Right lobe of liver (tissue), 6 donors: ENCODE results near the gene PLXNC1. TPM values are rescaled to one million over a fixed set of nuclear protein-coding genes. Genes with fewer than 3 reads are reported as not detected.

Source experiments
- ATAC-seq, 4 donors: fragments of 200-7000 bp; cut with Tn5 transposase; one replicate each; pipeline ENCODE4 v1.9.1; 2020; ENCODE audit warnings: mild to moderate bottlenecking in 4 of 4, moderate library complexity in 4 of 4
- DNase-seq, 3 donors: peaks; one replicate each; pipeline ENCODE4 v3.0.0-alpha.2; 2020
- H3K27ac ChIP-seq, 3 donors: fragments of 200-600 bp; one replicate each; pipeline ENCODE4 v1.8.0; 2022
- H3K27me3 ChIP-seq, 2 donors: fragments of 200-600 bp; one replicate each; pipeline ENCODE4 v1.8.0; 2022
- H3K36me3 ChIP-seq, 4 donors: fragments of 200-600 bp; sonication (generic) in 1 of 4; one replicate each; pipeline versions ENCODE4 v1.5.1 to v1.8.0; 2017 to 2022; ENCODE audit warnings: control low read depth in 1 of 4
- H3K4me1 ChIP-seq, 4 donors: fragments of 200-600 bp; sonication (generic) in 1 of 4; one replicate each; pipeline versions ENCODE4 v1.5.1 to v1.8.0; 2017 to 2022; ENCODE audit warnings: control low read depth in 1 of 4
- H3K4me3 ChIP-seq, 3 donors: fragments of 200-600 bp; one replicate each; pipeline ENCODE4 v1.8.0; 2022
- H3K9me3 ChIP-seq, 4 donors: fragments of 200-600 bp; sonication (generic) in 1 of 4; one replicate each; pipeline versions ENCODE4 v1.5.1 to v1.8.0; 2017 to 2022; ENCODE audit warnings: control low read depth in 1 of 4
- POLR2A ChIP-seq: fragments of 450-650 bp; IDR thresholded peaks from one replicate; pipeline ENCODE4 v1.6.1; 2017; ENCODE audit warnings: antibody characterized with exemption, mild to moderate bottlenecking
- WGBS: methylation state at CpG from one replicate; pipeline ENCODE4 v1.1.6; 2018; ENCODE audit warnings: low coverage, low lambda C conversion rate; ENCODE audit not compliant: insufficient coverage; ENCODE audit errors: missing lambda C conversion rate; 5-methylcytosine and 5-hydroxymethylcytosine counted together
- intact Hi-C, 2 donors: fragments of 100-400 bp; cut with DNase I; formaldehyde crosslinking; loops; one replicate each; pipeline versions ENCODE4 v1.11.2 to v1.14.1; 2022
- total RNA-seq, 6 experiments: library from RNA; depleted of rRNA in 2 of 6; stranded (reverse); fragments of >200 nt in 2 of 6; fragmentation: NEBNext Ultra II Directional in 3 of 6; extraction: Animal tissue kit (Norgen Biotek cat#: 25700) in 3 of 6; gene quantifications; one replicate each; pipeline versions ENCODE4 v1.1.0 to v1.2.4, GENCODE V29; 2016 to 2023
- TF ChIP-seq, protein P1 (sequence below), 4 donors: fragments of 200-600 bp in 3 of 4; fragments of 450-650 bp in 1 of 4; IDR thresholded peaks; one replicate each; pipeline versions ENCODE4 v1.5.1 to v1.8.0; 2016 to 2022; ENCODE audit warnings: antibody characterized with exemption in 4 of 4, mild to moderate bottlenecking in 2 of 4
- donor health status: DM: no; HTN: yes; CAD: no.
- donor health status: DM: no; HTN: no; CAD: no.
- donor health status: DM: no; HTN: no; CAD: no.
- donor health status: DM: no; HTN: yes; CAD: no.
- donor health status: DM: no; HTN: yes; CAD: no.

PLXNC1 gene
- total RNA-seq, 6 experiments from 2014 or later = 1.6 to 7.0 (median 3.5) TPM

DNA sequence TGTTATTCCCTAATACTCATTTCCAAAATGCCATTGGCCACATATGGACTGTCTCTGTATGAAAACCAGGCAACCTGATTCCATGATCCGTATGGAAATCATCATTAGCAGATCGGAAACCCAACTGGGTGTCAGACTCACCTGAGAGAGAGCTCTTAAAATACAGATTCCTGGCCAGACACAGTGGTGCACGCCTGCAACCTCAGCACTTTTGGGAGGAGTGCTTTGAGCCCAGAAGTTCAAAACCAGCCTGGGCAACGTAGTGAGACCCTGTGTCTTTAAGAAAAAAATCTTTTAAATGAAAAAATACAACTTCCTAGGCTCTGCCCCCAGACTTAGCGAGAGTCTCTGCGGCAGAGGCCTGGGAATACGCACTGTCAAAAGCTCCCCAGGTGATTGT, 37.4 kb downstream of the PLXNC1 start:
- Histone ChIP-seq H3K4me1 (peaks cover 0 to 23% (median 9%) of the 10 kb centered on the region in 4 donors), H3K27ac (no peak overlapping the region), H3K36me3 (no peaks in the 10 kb centered on the region), H3K4me3 (no peak overlapping the region), H3K27me3 (no peaks in the 10 kb centered on the region), H3K9me3 (no peaks in the 10 kb centered on the region)
- intact Hi-C loops = no loop called here
- ATAC-seq = no peak
- no peak for DNase-seq
- TF ChIP-seq, protein P1, sequence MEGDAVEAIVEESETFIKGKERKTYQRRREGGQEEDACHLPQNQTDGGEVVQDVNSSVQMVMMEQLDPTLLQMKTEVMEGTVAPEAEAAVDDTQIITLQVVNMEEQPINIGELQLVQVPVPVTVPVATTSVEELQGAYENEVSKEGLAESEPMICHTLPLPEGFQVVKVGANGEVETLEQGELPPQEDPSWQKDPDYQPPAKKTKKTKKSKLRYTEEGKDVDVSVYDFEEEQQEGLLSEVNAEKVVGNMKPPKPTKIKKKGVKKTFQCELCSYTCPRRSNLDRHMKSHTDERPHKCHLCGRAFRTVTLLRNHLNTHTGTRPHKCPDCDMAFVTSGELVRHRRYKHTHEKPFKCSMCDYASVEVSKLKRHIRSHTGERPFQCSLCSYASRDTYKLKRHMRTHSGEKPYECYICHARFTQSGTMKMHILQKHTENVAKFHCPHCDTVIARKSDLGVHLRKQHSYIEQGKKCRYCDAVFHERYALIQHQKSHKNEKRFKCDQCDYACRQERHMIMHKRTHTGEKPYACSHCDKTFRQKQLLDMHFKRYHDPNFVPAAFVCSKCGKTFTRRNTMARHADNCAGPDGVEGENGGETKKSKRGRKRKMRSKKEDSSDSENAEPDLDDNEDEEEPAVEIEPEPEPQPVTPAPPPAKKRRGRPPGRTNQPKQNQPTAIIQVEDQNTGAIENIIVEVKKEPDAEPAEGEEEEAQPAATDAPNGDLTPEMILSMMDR (IDR thresholded peaks at IDR 0.05) = no peak
- TF ChIP-seq POLR2A = no peak
- 89% methylated on average over 6 of the region's 7 CpGs for WGBS

DNA sequence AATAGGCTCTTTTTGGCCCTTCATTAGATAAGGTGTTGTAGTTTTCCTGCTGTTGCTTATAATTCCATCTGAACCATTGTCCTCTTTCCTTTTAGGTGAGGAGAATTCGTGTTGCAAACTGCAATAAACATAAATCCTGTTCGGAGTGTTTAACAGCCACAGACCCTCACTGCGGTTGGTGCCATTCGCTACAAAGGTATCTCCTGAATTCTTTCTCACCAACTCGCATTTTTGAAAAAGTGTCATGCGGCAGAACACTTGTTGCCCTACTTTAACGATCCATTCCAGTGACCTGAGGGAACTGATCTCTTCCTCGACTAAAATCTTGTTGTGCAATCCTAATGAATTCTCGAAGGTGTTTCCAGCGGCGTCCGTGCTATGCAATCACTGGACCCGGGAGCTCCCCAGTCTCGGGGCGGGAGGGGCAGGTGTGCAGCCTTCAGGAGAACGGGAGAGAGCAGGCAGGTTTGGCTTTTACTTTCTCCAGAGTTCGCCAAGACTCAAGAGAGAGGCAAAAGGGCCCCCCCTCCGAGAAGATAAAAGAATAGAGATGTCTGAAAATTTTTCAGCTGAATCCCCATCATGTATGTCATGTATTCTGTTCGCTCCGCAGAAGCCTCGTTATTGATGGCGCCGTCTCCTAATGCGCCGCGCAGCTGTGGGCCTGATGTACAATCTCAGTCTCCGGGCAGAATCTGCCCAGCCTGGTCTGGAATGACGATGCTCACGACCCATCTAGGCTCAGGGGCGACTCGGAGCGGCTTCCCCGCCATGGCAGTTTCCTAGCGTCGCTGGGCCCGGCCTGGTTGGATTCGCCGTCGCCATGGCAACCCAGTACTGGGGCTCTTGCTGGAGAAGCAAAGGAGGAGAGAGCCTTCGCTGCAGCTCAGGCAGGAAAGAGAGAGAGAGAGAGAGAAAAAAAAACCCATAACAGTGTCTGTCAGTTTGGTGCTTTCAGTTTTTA, 38.2 kb downstream of the PLXNC1 start:
- H3K27ac ChIP-seq = no peak overlapping the region
- H3K4me1 ChIP-seq = peaks cover 0 to 23% (median 9%) of the 10 kb centered on the region in 4 donors
- no peaks in the 10 kb centered on the region for H3K9me3 ChIP-seq
- intact Hi-C loops = no loop called here
- 65% methylated on average over 21 of the region's 40 CpGs for WGBS
- TF ChIP-seq, protein P1 (IDR thresholded peaks at IDR 0.05) = no peak
- no peak for TF ChIP-seq POLR2A
- ATAC-seq (no peak), DNase-seq (no peak)
- no peak overlapping the region for H3K4me3 ChIP-seq
- H3K27me3 ChIP-seq = no peaks in the 10 kb centered on the region
- no peaks in the 10 kb centered on the region for H3K36me3 ChIP-seq

DNA sequence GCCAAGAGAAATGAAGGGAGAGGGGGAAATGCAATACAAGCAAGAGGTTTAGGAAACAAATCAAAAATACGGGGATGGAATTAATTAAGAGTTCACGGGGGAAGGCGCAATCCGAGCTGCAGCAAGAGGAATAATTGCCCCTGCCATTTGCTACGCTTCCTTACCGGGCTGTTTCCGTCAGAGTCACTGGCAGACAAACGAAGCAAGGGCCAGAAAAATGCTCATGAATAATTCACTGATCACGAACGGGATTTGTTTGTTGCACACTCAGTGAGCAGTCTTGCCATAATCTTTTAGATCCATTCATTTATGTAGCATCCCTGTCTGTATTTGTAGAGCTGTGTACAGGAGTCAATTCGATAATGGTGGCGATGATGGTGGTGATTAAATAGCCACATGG, 39.0 kb downstream of the PLXNC1 start:
- peaks cover 0 to 23% (median 9%) of the 10 kb centered on the region in 4 donors for H3K4me1 ChIP-seq
- H3K27me3 ChIP-seq = no peaks in the 10 kb centered on the region
- no peak for TF ChIP-seq POLR2A
- TF ChIP-seq, protein P1 (IDR thresholded peaks at IDR 0.05) = no peak
- 85% methylated on average over 11 of the region's 12 CpGs for WGBS
- intact Hi-C loops = no loop called here
- H3K9me3 ChIP-seq = no peaks in the 10 kb centered on the region
- ATAC-seq (no peak), DNase-seq (no peak)
- H3K4me3 ChIP-seq = no peak overlapping the region
- no peaks in the 10 kb centered on the region for H3K36me3 ChIP-seq
- H3K27ac ChIP-seq = no peak overlapping the region

DNA sequence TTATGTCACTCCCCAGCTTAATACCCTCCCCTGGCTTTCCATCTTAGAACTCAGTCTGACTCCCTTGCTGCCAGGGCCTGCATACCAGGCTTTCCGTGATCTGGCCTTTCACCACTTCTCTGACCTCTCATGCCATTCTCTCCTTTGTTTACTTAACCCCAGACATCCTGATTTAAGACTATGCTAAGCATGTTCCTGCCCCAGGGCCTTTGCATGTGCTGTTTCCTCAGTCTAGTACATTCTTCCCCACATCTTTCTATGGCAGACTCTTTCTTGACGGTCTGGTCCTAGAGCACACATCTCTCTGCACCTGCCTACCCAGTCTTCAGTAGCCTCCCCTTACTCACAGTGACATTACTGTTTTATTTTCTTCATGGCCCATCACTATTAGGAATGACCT, 42.2 kb downstream of the PLXNC1 start:
- DNase-seq = no peak
- intact Hi-C loops = no loop called here
- 23% methylated on average over 2 of the region's 2 CpGs for WGBS
- no peaks in the 10 kb centered on the region for H3K4me1 ChIP-seq
- H3K27me3 ChIP-seq = no peaks in the 10 kb centered on the region
- no peak for ATAC-seq
- H3K27ac ChIP-seq = no peak overlapping the region
- no peak overlapping the region for H3K4me3 ChIP-seq
- no peaks in the 10 kb centered on the region for H3K9me3 ChIP-seq
- TF ChIP-seq, protein P1 (IDR thresholded peaks at IDR 0.05) = no peak
- no peak for TF ChIP-seq POLR2A
- no peaks in the 10 kb centered on the region for H3K36me3 ChIP-seq
